Smooth muscle cell (in vitro differentiated cells): Measurements from ENCODE around the gene CCDC106. TPM values are rescaled to one million over a fixed set of nuclear protein-coding genes. Genes with fewer than 3 reads are reported as not detected.
A peak's percentile ranks its signal among the peaks of the same experiment; 100 is the strongest.

Experiments
- DNase-seq: peaks from one replicate; lab custom pipeline; 2025; ENCODE audit not compliant: unreplicated experiment; lab: John Stamatoyannopoulos, UW
- H2AFZ ChIP-seq: fragments of 200-600 bp; sonication (generic); 2 replicates; pipeline ENCODE4 v1.6.0; 2016; ENCODE audit warnings: antibody characterized with exemption, low read depth, mild to moderate bottlenecking
- H3F3A ChIP-seq: fragments of 200-600 bp; sonication (generic); 2 replicates; pipeline ENCODE4 v1.6.0; 2017; ENCODE audit warnings: antibody characterized with exemption, low read depth
- H3K27ac ChIP-seq: fragments of 200-600 bp; sonication (generic); 2 replicates; pipeline ENCODE4 v1.5.1; 2016; ENCODE audit warnings: low read depth, mild to moderate bottlenecking
- H3K27me3 ChIP-seq: fragments of 200-600 bp; sonication (generic); 2 replicates; pipeline ENCODE4 v1.6.1; 2016; ENCODE audit warnings: low read depth, mild to moderate bottlenecking
- H3K36me3 ChIP-seq: fragments of 200-600 bp; sonication (generic); 2 replicates; pipeline ENCODE4 v1.5.1; 2016; ENCODE audit warnings: low read depth
- H3K4me1 ChIP-seq: fragments of 200-600 bp; sonication (generic); 2 replicates; pipeline ENCODE4 v1.5.1; 2016; ENCODE audit warnings: low read depth
- H3K4me2 ChIP-seq: fragments of 200-600 bp; sonication (generic); 2 replicates; pipeline ENCODE4 v1.6.0; 2016; ENCODE audit warnings: mild to moderate bottlenecking
- H3K4me3 ChIP-seq: fragments of 200-600 bp; sonication (generic); 2 replicates; pipeline ENCODE4 v1.5.1; 2016; ENCODE audit warnings: mild to moderate bottlenecking
- H3K79me2 ChIP-seq: fragments of 200-600 bp; sonication (generic); 2 replicates; pipeline ENCODE4 v1.6.0; 2016; ENCODE audit warnings: low read depth, mild to moderate bottlenecking
- H3K9ac ChIP-seq: fragments of 200-600 bp; sonication (generic); 2 replicates; pipeline ENCODE4 v1.6.0; 2016; ENCODE audit warnings: low read depth
- H3K9me3 ChIP-seq: fragments of 200-600 bp; sonication (generic); replicated peaks from 2 replicates; pipeline ENCODE4 v1.5.1; 2016; ENCODE audit warnings: low read depth
- H4K20me1 ChIP-seq: fragments of 200-600 bp; sonication (generic); 2 replicates; pipeline ENCODE4 v1.6.0; 2016; ENCODE audit warnings: low read depth
- WGBS: methylation state at CpG from one replicate; pipeline ENCODE4 v1.1.7; 2016; ENCODE audit warnings: low lambda C conversion rate; 5-methylcytosine and 5-hydroxymethylcytosine counted together
- polyA plus RNA-seq: library from polyadenylated mRNA; unstranded; fragments of >200 nt; fragmentation: Nextera tagmentation; extraction: Ambion mirVana; gene quantifications from 2 replicates; pipeline ENCODE4 v1.2.1, GENCODE V29; 2016
- total RNA-seq: library from RNA; depleted of rRNA; stranded (reverse); fragments of >200 nt; gene quantifications from 2 replicates; pipeline ENCODE4 v1.2.3, GENCODE V29; 2014
- TF ChIP-seq, protein P1 (sequence below): fragments of 200-600 bp; sonication (generic); IDR thresholded peaks from 2 replicates; pipeline ENCODE4 v1.5.1; 2017; ENCODE audit warnings: borderline replicate concordance, mild to moderate bottlenecking, antibody characterized with exemption; ENCODE audit not compliant: insufficient read depth, poor library complexity, severe bottlenecking

The CCDC106 gene
- total and polyA plus RNA-seq, 2 experiments from 2014 or later: 6.9 to 18.3 TPM

DNA sequence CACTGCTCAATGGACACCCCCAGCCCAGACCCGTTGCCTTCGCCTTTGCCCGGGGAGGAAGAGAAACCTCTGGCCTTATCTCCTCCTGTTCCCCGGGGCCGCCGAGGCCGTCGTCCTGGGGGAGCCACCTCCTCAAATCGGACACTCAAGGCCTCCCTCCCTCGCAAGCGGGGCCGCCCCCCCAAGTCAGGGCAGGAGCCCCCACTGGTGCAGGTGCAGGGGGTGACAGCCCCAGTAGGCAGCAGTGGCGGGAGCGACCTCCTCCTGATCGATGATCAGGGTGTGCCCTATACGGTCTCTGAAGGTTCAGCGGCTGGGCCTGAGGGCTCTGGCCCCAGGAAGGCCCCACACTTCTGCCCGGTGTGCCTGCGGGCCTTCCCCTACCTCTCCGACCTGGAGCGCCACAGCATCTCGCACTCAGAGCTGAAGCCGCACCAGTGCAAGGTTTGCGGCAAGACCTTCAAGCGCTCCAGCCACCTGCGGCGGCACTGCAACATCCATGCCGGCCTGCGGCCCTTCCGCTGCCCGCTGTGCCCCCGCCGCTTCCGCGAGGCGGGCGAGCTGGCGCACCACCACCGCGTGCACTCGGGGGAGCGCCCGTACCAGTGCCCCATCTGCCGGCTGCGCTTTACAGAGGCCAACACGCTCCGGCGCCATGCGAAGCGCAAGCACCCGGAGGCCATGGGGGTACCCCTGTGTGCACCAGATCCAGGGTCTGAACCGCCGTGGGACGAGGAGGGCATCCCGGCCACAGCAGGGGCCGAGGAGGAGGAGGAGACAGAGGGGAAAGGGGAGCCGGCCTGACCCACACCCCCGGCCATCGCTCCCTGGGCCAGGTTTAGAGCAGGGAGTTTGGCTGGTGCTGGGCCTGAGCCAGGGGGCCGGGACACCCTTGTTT is 45.7 kb upstream of the CCDC106 start:
- Histone ChIP-seq H3K9me3 (no peaks in the 10 kb centered on the region), H3K4me1 (peaks cover 16% of the 10 kb centered on the region), H4K20me1 (peaks cover 10% of the 10 kb centered on the region), H2AFZ (no peak overlapping the region), H3K9ac (no peak overlapping the region), H3F3A (peaks cover 16% of the 10 kb centered on the region), H3K79me2 (peaks cover 11% of the 10 kb centered on the region), H3K4me2 (no peak overlapping the region), H3K4me3 (no peak overlapping the region), H3K36me3 (no peaks in the 10 kb centered on the region), H3K27ac (no peak overlapping the region), H3K27me3 (no peaks in the 10 kb centered on the region)
- 97% methylated on average over 60 of the region's 60 CpGs for WGBS
- DNase-seq: no peak
- TF ChIP-seq, protein P1, sequence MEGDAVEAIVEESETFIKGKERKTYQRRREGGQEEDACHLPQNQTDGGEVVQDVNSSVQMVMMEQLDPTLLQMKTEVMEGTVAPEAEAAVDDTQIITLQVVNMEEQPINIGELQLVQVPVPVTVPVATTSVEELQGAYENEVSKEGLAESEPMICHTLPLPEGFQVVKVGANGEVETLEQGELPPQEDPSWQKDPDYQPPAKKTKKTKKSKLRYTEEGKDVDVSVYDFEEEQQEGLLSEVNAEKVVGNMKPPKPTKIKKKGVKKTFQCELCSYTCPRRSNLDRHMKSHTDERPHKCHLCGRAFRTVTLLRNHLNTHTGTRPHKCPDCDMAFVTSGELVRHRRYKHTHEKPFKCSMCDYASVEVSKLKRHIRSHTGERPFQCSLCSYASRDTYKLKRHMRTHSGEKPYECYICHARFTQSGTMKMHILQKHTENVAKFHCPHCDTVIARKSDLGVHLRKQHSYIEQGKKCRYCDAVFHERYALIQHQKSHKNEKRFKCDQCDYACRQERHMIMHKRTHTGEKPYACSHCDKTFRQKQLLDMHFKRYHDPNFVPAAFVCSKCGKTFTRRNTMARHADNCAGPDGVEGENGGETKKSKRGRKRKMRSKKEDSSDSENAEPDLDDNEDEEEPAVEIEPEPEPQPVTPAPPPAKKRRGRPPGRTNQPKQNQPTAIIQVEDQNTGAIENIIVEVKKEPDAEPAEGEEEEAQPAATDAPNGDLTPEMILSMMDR: no peak

DNA sequence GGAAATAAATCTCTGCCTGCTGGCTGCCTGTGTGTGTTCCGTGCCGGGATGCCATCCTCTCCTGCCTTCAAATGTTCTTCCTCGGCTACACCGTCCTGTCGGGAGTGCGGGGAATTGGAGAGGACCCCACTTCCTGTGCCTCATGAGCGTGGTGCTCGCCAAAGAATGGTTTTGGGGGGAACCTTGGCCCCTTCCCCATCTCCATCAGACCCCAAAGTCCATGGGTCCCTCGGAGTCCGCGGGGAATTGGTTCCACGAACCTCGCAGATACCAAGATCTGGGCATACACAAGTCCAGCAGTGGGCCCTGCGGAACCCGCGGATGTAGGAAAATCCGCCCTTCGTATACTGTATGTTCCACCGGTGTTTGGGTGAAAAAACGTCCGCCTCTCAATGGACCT is 44.9 kb upstream of the CCDC106 start:
- TF ChIP-seq, protein P1: no peak
- H3K9ac ChIP-seq: no peak overlapping the region
- H3F3A ChIP-seq: peaks cover 16% of the 10 kb centered on the region
- no peak overlapping the region for H3K4me2 ChIP-seq
- no peak overlapping the region for H3K4me3 ChIP-seq
- 96% methylated on average over 21 of the region's 21 CpGs for WGBS
- H3K27ac ChIP-seq: no peak overlapping the region
- H3K36me3 ChIP-seq: no peaks in the 10 kb centered on the region
- H3K27me3 ChIP-seq: no peaks in the 10 kb centered on the region
- no peak overlapping the region for H2AFZ ChIP-seq
- peaks cover 17% of the 10 kb centered on the region for H4K20me1 ChIP-seq
- peaks cover 16% of the 10 kb centered on the region for H3K4me1 ChIP-seq
- H3K9me3 ChIP-seq: no peaks in the 10 kb centered on the region
- H3K79me2 ChIP-seq: peaks cover 18% of the 10 kb centered on the region
- DNase-seq: no peak

DNA sequence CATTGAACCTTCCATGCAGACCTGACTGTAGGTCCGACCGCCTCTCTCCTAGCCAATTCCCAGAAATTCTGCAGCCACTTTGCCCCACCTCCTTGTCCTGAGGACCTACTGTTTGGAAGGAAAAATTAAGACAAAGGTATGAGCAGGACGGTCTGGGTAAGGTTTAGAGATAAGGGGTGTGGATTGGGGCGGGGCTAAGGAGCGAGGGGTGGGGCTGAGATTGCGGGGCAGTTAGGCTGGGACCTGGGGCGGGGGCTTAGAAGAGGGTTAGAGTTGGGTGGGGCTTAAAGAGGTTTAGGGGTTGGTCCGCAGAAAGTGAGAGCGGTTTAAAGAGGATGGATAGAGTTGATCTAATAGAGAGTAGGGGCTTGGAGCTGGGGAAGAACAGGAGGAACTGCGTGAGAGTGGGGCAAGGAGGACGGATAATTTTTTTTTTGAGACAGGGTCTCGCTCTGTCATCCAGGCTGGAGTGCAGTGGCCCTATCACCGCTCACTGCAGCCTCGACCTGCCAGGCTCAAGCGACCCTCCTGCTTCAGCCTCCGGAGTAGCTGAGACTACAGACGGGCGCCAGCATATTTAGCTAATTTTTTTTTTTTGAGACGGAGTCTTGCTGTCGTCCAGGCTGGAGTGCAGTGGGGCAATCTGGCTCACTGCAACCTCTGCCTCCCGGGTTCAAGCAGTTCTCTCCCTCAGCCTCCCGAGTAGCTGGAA is 44.3 kb upstream of the CCDC106 start:
- H4K20me1 ChIP-seq: peaks cover 21% of the 10 kb centered on the region
- DNase-seq: no peak
- H3K4me1 ChIP-seq: peaks cover 16% of the 10 kb centered on the region
- H3K27me3 ChIP-seq: no peaks in the 10 kb centered on the region
- TF ChIP-seq, protein P1: no peak
- no peak overlapping the region for H3K4me3 ChIP-seq
- H3K9me3 ChIP-seq: no peaks in the 10 kb centered on the region
- H3K79me2 ChIP-seq: peaks cover 20% of the 10 kb centered on the region
- no peak overlapping the region for H3K9ac ChIP-seq
- H3K27ac ChIP-seq: peak overlapping the region; percentile 85
- no peak overlapping the region for H2AFZ ChIP-seq
- WGBS: 70% methylated on average over 21 of the region's 22 CpGs
- H3K36me3 ChIP-seq: no peaks in the 10 kb centered on the region
- H3K4me2 ChIP-seq: peak overlapping the region; percentile 88
- H3F3A ChIP-seq: peaks cover 16% of the 10 kb centered on the region
